Fibroblast of pulmonary artery (primary cell): ENCODE results near the gene UBTD2.
"Not testable (repeated sequence)": the region's sequence is repeated elsewhere in the genome, so short reads cannot be mapped to it uniquely, and the experiment has no call there.

Source experiments
- DNase-seq: peaks from one replicate; pipeline ENCODE4 v3.0.0-alpha.2; 2010; ENCODE audit warnings: low read depth
- H3K4me3 ChIP-seq: replicated peaks from 2 replicates; pipeline ENCODE4 v1.5.1; 2011; ENCODE audit warnings: low read depth, mild to moderate bottlenecking, control low read depth, low read length, moderate library complexity
- CTCF ChIP-seq: IDR thresholded peaks from 2 replicates; pipeline ENCODE4 v1.5.1; 2011; ENCODE audit warnings: mild to moderate bottlenecking, control low read depth, low read length, inconsistent platforms; ENCODE audit errors: missing control alignments

The UBTD2 gene

GRCh38 chr5:172283020-172283861, at the start of gene UBTD2:
Gene UBTD2, minus strand, starts transcription at chr5:172283764. Its CDS starts 99 bp downstream, at chr5:172283665.
- H3K4me3 ChIP-seq = peak within 1 kb of the TSS; percentile 82
- DNase-seq = peak; percentile 73
- TF ChIP-seq CTCF = peak; percentile 17

GRCh38 chr5:172326901-172327300, 43.3 kb upstream of the UBTD2 start:
- not testable (repeated sequence) for H3K4me3 ChIP-seq, DNase-seq

GRCh38 chr5:172325452-172325851, 41.9 kb upstream of the UBTD2 start:
- no peak for DNase-seq
- H3K4me3 ChIP-seq = no peak overlapping the region
- no peak for TF ChIP-seq CTCF

- no peak overlapping the region for H3K4me3 ChIP-seq
- DNase-seq = no peak
- no peak for TF ChIP-seq CTCF
Observed at GRCh38 chr5:172322028-172322965, 38.7 kb upstream of the UBTD2 start.

GRCh38 chr5:172321593-172321992, 38.0 kb upstream of the UBTD2 start:
- no peak for DNase-seq
- no peak for TF ChIP-seq CTCF
- H3K4me3 ChIP-seq = no peak overlapping the region

GRCh38 chr5:172319708-172320441, 36.3 kb upstream of the UBTD2 start:
- TF ChIP-seq CTCF = no peak

More at GRCh38 chr5:172319708-172320441, 36.3 kb upstream of the UBTD2 start:
- no peak overlapping the region for H3K4me3 ChIP-seq
- no peak for DNase-seq
